OCI-LY1 (cell line): ENCODE measurements around the gene TET1.
"Not testable (repeated sequence)": the region's sequence is repeated elsewhere in the genome, so short reads cannot be mapped to it uniquely, and the experiment has no call there.

ENCODE experiments used
- H2AFZ ChIP-seq: fragments of 200-600 bp; sonication (generic), shearing (Covaris generic); 2 replicates; pipeline ENCODE4 v1.6.0; 2014; ENCODE audit warnings: antibody characterized with exemption, mild to moderate bottlenecking, low read length
- H3F3A ChIP-seq: fragments of 200-600 bp; sonication (generic), shearing (Covaris generic); 2 replicates; pipeline ENCODE4 v1.6.0; 2014; ENCODE audit warnings: mild to moderate bottlenecking, antibody characterized with exemption, low read length, moderate library complexity; ENCODE audit not compliant: insufficient read depth
- H3K27ac ChIP-seq: fragments of 200-600 bp; sonication (generic); 2 replicates; pipeline ENCODE4 v1.5.1; 2014; ENCODE audit warnings: low read length, mixed run types, mild to moderate bottlenecking, low read depth; ENCODE audit not compliant: poor library complexity, severe bottlenecking
- H3K27me3 ChIP-seq: fragments of 200-600 bp; sonication (generic); 2 replicates; pipeline ENCODE4 v1.6.0; 2014; ENCODE audit warnings: antibody characterized with exemption, mild to moderate bottlenecking, low read length, moderate library complexity; ENCODE audit not compliant: insufficient read depth
- H3K36me3 ChIP-seq: fragments of 200-600 bp; sonication (generic); 2 replicates; pipeline ENCODE4 v1.6.1; 2014; ENCODE audit warnings: mild to moderate bottlenecking, antibody characterized with exemption, low read length, moderate library complexity, mixed read lengths; ENCODE audit not compliant: insufficient read depth
- H3K4me1 ChIP-seq: fragments of 200-600 bp; sonication (generic); 2 replicates; pipeline ENCODE4 v1.5.1; 2014; ENCODE audit warnings: mild to moderate bottlenecking, low read length, moderate library complexity; ENCODE audit not compliant: insufficient read depth, severe bottlenecking
- H3K4me2 ChIP-seq: fragments of 200-600 bp; sonication (generic), shearing (Covaris generic); 2 replicates; pipeline ENCODE4 v1.6.1; 2014; ENCODE audit warnings: low read length
- H3K4me3 ChIP-seq: fragments of 200-600 bp; sonication (generic); 2 replicates; pipeline ENCODE4 v1.5.1; 2014; ENCODE audit warnings: low read length, low read depth, mild to moderate bottlenecking, mixed read lengths; ENCODE audit not compliant: poor library complexity, severe bottlenecking
- H3K79me2 ChIP-seq: fragments of 200-600 bp; shearing (Covaris generic); 2 replicates; pipeline ENCODE4 v1.6.1; 2016; ENCODE audit warnings: mixed run types, low read length, mixed read lengths; ENCODE audit not compliant: insufficient read depth
- H3K9ac ChIP-seq: fragments of 200-600 bp; sonication (generic), shearing (Covaris generic); 2 replicates; pipeline ENCODE4 v1.6.1; 2014; ENCODE audit warnings: mild to moderate bottlenecking, low read length, mixed read lengths
- H3K9me2 ChIP-seq: fragments of 200-600 bp; sonication (generic), shearing (Covaris generic); 2 replicates; pipeline ENCODE4 v1.6.1; 2014; ENCODE audit warnings: low read depth, mild to moderate bottlenecking, low read length, mixed read lengths
- H3K9me3 ChIP-seq: fragments of 200-600 bp; shearing (Covaris generic); 2 replicates; pipeline ENCODE4 v1.6.1; 2014; ENCODE audit warnings: low read length, mixed read lengths
- H4K20me1 ChIP-seq: fragments of 200-600 bp; sonication (generic), shearing (Covaris generic); 2 replicates; pipeline ENCODE4 v1.6.0; 2016; ENCODE audit warnings: mild to moderate bottlenecking, low read length; ENCODE audit not compliant: insufficient read depth
- EZH2 ChIP-seq: fragments of 200-600 bp; sonication (generic), shearing (Covaris generic); IDR thresholded peaks from 2 replicates; pipeline ENCODE4 v1.8.0; 2017; ENCODE audit warnings: borderline replicate concordance, mixed run types, mild to moderate bottlenecking, antibody characterized with exemption, low read length, moderate library complexity, mixed read lengths
- TF ChIP-seq, protein P1 (sequence below): fragments of 200-600 bp; sonication (generic), shearing (Covaris generic); IDR thresholded peaks from 2 replicates; pipeline ENCODE4 v1.5.1; 2017; ENCODE audit warnings: mild to moderate bottlenecking, antibody characterized with exemption, low read length, moderate library complexity, mixed read lengths

Gene TET1

GRCh38 chr10:68525490-68526038 is 34.6 kb upstream of the TET1 start:
- peaks cover 12% of the 10 kb centered on the region for H3K4me1 ChIP-seq
- H3K9me2 ChIP-seq, H3K36me3 ChIP-seq, H3K27ac ChIP-seq, H3K4me2 ChIP-seq, H3K27me3 ChIP-seq, H3K9me3 ChIP-seq, H3F3A ChIP-seq, H3K9ac ChIP-seq, H3K4me3 ChIP-seq, H2AFZ ChIP-seq, H4K20me1 ChIP-seq, H3K79me2 ChIP-seq: not testable (repeated sequence)

GRCh38 chr10:68526634-68527307 is 33.4 kb upstream of the TET1 start:
- no peaks in the 10 kb centered on the region for H3K27me3 ChIP-seq
- H4K20me1 ChIP-seq: no peaks in the 10 kb centered on the region
- no peak for TF ChIP-seq EZH2
- H3K4me2 ChIP-seq: peak overlapping the region; percentile 96
- peaks cover 12% of the 10 kb centered on the region for H3K4me1 ChIP-seq
- H3K4me3 ChIP-seq: peak overlapping the region; percentile 98
- H2AFZ ChIP-seq: 0 out of 2 replicates have a peak overlapping the region, but pooled peaks have one; percentile 50
- H3K9me2 ChIP-seq: no peaks in the 10 kb centered on the region
- no peaks in the 10 kb centered on the region for H3K9me3 ChIP-seq
- no peak overlapping the region for H3K27ac ChIP-seq
- H3F3A ChIP-seq: no peaks in the 10 kb centered on the region
- H3K79me2 ChIP-seq: peaks cover 5% of the 10 kb centered on the region; the same call in 1 of the 2 replicates
- H3K36me3 ChIP-seq: no peaks in the 10 kb centered on the region; the same call in 1 of the 2 replicates
- peak overlapping the region; percentile 90 for H3K9ac ChIP-seq

GRCh38 chr10:68536973-68537372 is 23.2 kb upstream of the TET1 start:
- Histone ChIP-seq H3K4me3 (no peak overlapping the region), H3K9ac (no peak overlapping the region), H3K27ac (no peak overlapping the region), H3K27me3 (no peaks in the 10 kb centered on the region), H4K20me1 (no peaks in the 10 kb centered on the region), H3K9me2 (no peaks in the 10 kb centered on the region), H3K4me1 (no peaks in the 10 kb centered on the region), H3K4me2 (no peak overlapping the region), H3K79me2 (no peaks in the 10 kb centered on the region), H3K36me3 (no peaks in the 10 kb centered on the region), H2AFZ (no peak overlapping the region), H3K9me3 (no peaks in the 10 kb centered on the region), H3F3A (no peaks in the 10 kb centered on the region)
- TF ChIP-seq, protein P1, sequence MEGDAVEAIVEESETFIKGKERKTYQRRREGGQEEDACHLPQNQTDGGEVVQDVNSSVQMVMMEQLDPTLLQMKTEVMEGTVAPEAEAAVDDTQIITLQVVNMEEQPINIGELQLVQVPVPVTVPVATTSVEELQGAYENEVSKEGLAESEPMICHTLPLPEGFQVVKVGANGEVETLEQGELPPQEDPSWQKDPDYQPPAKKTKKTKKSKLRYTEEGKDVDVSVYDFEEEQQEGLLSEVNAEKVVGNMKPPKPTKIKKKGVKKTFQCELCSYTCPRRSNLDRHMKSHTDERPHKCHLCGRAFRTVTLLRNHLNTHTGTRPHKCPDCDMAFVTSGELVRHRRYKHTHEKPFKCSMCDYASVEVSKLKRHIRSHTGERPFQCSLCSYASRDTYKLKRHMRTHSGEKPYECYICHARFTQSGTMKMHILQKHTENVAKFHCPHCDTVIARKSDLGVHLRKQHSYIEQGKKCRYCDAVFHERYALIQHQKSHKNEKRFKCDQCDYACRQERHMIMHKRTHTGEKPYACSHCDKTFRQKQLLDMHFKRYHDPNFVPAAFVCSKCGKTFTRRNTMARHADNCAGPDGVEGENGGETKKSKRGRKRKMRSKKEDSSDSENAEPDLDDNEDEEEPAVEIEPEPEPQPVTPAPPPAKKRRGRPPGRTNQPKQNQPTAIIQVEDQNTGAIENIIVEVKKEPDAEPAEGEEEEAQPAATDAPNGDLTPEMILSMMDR: no peak
- TF ChIP-seq EZH2: no peak

GRCh38 chr10:68537796-68538195 is 22.3 kb upstream of the TET1 start:
- Histone ChIP-seq H3K27ac (no peak overlapping the region), H3K27me3 (no peaks in the 10 kb centered on the region), H3K4me3 (no peak overlapping the region), H3K9ac (no peak overlapping the region), H2AFZ (no peak overlapping the region), H3K79me2 (no peaks in the 10 kb centered on the region), H3K9me3 (no peaks in the 10 kb centered on the region), H4K20me1 (no peaks in the 10 kb centered on the region), H3K4me1 (no peaks in the 10 kb centered on the region), H3K4me2 (no peak overlapping the region), H3K9me2 (no peaks in the 10 kb centered on the region), H3K36me3 (no peaks in the 10 kb centered on the region), H3F3A (no peaks in the 10 kb centered on the region)
- TF ChIP-seq EZH2: no peak
- TF ChIP-seq, protein P1: no peak
